HG03460 (cell line): ENCODE data around the gene CAND2.
"Not testable (repeated sequence)": the region's sequence is repeated elsewhere in the genome, so short reads cannot be mapped to it uniquely, and the experiment has no call there.

Experiments
- ATAC-seq: cut with Tn5 transposase; IDR thresholded peaks from one replicate; pipeline ENCODE4 v1.9.1; 2021; ENCODE audit not compliant: unreplicated experiment

Gene CAND2

DNA sequence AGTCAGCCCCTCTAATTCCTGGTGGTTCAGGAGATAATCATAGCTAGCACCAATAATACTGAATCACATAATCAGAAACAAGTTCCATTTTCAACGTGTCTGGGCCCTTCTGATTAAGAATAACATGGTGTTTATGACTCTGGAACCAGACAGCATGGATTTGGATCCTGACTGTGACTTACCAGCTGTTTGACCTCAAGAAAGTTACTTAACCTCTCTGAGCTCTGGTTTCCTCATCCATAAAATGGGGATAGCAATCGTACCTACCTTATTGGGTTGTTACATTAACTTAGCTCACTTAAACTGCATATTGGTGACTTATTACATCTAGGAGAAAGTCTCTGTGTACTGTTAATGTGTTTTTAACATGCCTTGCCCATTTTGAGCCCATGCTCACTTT lies 26.7 kb upstream of the CAND2 start:
- no peak for ATAC-seq

DNA sequence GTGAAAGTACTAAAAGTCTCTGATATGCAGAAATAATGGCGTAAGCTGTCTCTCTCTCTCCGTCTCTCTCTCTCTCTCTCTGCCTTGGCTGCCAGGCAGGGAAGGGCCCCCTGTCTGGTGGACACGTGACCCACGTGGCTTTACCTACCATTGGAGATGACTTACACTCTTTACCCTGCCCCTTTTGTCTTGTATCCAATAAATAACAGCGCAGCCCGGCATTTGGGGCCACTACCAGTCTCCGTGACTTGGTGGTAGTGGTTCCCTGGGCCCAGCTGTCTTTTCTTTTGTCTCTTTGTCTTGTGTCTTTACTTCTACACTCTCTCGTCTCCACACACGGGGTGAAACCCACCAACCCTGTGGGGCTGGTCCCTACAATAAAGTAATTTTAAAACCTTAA lies 25.2 kb upstream of the CAND2 start:
- no peak for ATAC-seq

DNA sequence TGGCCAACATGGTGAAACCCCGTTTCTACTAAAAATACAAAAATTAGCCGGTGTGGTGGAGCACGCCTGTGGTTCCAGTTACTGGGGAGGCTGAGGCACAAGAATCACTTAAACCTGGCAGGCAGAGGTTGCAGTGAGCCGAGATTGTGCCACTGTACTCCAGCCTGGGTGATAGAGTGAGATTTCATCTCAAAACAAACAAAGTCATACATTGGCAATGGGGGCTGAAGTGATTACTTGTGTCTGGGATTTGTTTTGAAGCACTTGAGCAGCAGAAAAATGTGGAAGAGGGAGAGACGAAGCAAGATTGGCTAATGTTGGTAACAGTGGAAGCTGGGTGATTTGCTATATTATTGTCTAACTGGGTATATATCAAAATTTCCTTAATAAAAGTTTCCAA lies 24.0 kb upstream of the CAND2 start:
- no peak for ATAC-seq

DNA sequence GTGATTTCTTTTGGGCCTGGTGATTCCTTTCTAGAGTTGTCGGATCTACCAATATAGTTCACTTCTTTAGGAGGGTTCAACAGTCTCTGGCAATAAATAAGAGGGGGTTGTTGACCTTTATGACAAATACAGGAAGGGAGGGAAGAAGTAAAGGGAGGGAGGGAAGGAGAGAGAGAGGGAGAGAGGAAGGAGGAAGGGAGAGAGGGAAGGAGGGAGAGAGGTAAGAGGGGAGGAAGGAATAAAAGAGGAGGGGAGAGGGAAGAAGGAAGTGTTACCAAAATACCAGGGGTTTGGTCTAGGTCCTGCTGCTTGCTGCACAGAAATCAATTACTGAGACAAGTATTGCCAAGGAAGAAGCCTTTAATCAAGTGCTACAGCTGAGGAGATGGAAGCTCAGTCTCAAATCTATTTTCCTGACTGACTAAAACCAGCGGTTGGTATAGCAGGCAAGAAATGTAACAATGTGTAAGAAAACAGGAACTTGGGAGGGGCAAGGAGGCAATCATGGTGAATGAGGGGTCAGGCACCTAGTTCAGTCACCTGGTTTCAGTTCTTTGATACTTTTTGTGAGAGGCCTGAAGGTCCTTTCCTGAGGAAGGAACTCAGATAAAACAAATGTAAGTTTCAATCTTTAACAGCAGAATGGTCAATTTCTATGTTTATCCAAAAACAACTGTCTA lies 23.3 kb upstream of the CAND2 start:
- no peak for ATAC-seq

DNA sequence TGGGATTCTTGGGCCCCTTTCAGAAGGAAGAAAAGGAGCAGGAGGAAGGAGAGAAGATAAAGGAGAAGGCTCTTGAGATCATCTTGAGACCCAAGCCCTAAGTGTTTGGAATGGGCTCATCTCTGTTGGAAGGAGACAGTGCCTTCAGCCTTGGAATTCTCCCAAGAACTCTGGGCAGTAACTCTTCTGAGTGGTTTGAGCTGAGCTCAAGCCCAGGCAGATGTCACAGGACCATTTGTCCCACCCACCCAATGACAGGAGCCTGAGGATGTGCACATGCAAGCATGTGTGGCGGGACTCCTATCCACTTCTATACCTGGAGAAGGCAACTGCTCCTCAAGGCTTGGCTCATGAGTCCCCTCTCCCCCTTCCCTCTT lies 22.8 kb upstream of the CAND2 start:
- ATAC-seq: no peak

DNA sequence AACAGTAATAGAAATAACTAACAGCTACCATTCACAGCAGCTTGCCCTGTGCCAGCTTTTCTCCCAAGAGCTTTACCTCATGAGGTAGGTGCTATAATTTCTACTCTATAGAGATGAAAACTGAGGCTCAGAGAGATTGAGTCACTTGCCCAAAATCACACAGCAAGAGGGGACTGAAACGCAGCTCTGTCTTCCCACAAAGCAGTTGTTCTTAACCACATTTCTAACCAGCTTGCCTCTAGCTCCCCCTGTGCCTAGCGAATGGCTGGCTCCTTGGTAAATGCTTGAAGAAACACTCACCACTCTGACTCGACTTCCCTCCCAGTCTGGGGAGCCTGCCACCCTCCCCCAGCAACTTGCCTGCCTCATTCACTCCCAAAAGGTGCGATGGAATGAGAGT lies 21.9 kb upstream of the CAND2 start:
- no peak for ATAC-seq

DNA sequence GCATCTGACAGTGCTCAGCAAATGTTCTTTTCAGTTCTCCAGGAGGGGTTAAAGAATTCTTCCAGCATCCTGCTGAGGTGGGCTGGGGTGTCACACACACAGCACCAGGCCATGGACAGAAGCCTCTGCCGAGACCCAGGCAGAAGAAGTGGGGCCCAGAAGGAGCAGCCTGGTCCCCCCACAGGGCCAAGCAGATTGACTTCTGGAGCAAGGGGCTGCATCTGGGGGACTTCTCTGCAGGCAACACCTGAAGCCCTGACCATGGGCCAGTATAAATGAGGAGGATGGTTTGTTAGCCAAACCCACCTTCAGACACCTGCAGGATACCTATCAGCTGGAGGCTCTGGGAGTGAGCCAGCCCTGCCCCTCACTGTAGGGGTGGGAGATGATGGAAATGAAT lies 21.3 kb upstream of the CAND2 start:
- no peak for ATAC-seq

DNA sequence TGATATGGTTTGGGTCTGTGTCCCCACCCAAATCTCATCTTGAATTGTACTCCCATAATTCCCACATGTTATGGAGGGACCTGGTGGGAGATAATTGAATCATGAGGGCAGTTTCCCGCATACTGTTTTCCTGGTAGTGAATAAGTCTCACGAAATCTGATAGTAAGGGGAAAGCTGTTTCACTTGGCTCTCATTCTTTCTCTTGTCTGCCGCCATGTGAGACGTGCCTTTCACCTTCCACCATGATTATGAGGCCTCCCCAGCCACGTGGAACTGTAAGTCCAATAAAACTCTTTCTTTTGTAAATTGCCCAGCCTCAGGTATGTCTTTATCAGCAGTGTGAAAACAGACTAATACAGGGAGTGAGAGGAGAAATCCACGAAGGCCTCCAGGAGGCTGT lies 20.5 kb upstream of the CAND2 start:
- ATAC-seq: not testable (repeated sequence)

DNA sequence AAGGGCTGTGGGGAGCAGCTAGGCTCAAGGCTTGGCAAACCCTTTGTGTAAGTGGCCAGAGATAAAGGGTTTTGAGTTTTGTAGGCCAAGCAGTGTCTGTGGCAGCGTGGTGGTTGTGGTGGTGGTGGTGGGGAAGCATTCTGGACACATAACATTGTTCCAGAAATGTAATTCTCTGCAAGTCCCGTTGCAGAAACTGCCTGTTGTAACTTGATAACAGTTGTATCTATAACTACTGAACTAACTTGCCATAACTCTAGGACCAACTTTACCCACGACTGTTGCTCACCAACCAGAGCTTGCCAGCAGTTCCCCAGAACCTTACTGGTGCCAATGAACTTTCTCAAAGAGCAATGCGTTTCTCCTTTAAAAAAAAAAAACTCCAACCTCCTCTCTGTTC lies 19.3 kb upstream of the CAND2 start:
- no peak for ATAC-seq

DNA sequence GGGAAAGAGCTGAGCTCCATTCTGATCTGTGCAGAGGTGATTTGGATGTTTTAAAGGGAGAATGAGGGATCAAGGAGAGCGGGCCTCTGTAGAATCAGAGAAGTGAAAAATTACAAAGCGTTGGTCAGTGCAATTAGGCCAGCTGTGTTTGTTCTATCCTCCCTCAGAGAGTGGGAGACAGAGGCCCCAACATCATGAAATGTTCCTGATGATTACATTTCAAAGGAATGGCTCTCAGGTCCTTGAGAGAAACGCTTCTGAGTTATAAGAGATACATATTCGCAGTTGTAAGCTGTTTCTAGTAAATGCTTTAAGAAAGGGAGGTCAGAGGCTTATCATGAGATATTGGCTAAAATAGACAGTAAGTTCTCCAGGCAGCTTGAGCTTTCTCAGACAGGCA lies 15.7 kb upstream of the CAND2 start:
- ATAC-seq: no peak

DNA sequence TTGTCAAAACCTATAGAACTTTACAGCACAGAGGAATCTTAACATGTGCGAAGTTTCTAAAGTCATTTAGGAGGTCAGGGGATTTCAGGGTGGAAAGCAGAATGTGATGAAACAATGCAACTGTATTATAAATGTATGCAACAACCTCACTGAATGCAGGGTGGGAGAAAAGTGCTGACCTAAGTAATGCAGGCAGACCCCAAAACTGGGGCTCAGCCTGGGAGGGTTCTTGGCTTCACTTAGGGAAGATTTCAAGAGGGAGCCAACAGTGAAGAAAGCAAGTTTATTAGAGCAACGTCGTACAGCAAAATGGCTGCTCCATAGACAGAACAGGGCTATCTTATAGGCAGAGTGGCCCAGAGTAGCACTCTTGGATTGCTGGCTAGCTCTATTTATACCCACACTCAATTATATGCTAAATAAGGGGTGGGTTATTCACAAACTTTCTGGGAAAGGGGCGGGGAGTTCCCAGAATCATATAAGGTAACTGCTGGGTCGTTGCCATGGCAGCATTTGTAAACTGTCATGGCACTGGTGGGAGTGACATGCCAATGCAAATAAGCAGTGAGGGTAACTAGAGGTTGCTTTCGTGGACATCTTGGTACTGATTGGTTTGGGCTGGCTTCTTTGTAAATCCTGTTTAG lies 14.2 kb upstream of the CAND2 start:
- ATAC-seq: no peak

DNA sequence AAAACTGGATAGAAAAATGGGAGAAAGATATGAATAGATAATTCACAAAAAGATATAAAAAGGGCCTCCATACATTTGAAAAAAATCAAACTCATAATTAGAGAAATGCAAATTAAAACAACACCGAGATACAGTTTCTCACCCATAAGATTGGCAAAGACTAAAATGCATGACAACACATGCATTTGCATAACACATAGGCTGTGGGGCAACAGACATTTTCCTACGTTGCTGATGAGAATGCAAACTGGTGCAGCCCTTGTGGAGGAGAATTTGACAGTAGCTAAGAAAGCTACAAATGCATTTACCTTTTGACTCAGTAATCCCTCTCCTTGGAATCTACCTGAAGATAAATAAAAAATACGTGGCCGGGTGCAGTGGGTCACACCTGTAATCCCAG lies 11.4 kb upstream of the CAND2 start:
- ATAC-seq: no peak

DNA sequence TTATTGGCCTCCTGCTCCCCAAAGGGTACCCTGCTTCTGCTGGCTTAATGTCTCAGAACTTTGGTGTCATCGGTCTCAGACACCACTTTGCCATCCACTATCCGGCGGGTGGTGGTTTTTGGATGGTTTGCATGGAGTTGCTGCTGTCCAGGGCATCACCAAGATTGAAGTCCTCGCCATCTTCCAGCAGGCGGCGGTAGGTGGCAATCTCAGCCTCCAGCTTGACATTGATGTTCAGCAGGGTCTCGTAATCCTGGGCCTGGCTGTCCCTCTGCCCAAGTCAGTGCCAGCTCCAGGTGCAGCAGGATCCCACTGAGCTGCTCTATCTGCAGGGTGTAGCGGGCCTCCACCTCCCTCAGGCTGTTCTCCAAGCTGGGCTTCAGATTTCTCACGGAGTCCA lies 9.1 kb upstream of the CAND2 start:
- ATAC-seq: not testable (repeated sequence)

DNA sequence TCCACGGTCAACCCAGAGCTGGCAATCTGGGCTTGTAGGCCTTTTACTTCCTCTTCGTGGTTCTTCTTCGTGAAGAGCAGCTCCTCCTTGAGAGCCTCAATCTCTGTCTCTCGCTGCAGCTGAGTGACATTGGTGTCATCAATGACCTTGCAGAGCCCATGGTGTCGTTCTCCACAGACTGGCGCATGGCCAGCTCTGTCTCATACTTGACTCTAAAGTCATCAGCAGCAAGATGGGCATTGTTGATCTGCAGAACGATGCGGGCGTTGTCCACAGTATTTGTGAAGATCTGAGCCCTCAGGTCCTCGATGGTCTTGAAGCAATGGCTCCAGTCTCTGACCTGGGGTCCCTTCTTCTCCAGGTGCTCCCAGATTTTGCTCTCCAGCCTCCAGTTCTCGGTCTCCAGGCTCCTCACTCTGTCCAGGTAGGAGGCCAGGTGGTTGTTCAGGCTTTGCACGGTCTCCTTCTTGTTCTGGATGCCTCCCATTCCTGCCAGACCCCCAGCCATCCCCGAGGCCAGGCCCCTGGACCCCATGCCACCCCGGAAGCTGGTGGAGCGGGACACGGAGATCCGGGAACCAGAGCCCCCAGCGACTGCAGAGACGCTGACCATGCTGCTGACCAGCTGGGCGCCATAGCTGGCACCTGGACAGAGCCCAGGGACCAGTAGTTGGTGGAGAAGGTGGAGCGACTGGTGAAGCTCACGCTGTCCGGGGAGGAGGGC lies 8.4 kb upstream of the CAND2 start:
- not testable (repeated sequence) for ATAC-seq

DNA sequence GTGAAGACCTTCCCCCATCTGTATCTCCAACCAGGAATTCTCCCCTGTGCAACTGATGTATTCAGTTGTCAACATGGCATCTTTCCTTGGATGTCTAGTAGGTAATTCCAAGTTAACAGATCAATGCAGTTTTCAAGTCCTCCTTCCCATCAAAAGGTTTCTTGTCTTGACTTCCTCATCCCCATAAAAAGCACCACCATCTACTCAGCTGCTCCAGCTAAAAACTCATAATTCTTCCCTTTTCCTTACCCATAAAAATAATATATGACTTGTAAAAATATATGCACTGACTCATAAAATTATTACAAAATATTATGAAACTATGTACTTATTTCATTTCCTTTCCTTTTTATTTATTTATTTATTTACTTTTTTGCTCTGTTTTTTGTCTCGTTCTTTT lies 5.0 kb upstream of the CAND2 start:
- no peak for ATAC-seq

DNA sequence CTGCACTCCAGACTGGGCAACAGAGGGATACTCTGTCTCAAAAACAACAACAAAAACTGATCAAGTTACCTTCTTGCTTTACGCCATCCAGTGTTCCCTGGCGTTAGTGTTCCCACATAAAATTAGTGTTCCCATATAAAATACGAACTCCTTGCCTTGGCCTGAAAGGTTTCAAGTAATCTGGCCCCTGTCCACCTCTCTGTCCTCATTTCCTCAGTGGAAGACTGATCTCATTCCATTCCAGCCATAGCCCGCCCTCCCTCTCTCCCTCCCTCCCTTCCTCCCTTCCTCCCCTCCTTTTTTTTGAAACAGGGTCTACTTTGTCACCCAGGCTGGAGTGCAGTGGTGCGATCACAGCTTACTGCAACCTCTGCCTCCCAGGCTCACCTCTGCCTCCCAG lies 2.8 kb upstream of the CAND2 start:
- ATAC-seq: no peak

DNA sequence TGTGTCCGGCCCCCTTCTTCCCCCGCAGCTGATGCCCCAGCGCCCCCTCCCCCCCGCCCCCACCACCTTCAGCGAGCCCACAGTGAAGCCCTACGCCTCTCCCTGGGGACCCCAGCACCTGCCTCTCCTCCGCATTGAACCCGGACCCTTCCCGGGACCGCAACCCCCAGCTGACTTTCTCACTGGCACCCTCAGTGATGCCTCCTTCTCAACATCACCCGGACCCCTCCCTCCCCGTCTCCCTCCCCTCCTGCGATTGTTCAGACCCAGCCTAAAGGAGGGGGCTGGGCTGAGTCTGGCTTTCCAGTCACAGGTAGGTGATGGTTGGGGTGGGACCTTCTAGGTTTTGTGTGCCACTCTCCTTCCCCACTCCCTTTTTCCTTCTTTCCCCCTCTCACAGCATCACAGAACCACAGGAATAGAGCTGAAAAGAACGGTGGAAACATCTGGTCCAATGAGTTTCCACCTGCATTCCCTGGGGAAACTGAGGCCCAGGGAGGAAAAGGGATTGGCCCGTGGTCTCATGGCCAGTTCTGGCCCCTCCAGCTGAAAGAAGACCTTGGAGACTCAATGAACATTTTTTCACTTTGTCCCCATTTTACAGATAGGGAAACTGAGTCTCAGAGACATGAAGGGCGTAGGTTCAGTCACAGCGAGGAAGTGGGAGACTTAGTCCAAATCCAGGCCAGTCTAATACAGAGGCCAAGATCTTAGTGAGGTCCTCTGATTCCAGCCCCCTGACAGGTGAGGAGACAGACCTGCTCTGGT lies 828 bp downstream of the CAND2 start:
- no peak for ATAC-seq

DNA sequence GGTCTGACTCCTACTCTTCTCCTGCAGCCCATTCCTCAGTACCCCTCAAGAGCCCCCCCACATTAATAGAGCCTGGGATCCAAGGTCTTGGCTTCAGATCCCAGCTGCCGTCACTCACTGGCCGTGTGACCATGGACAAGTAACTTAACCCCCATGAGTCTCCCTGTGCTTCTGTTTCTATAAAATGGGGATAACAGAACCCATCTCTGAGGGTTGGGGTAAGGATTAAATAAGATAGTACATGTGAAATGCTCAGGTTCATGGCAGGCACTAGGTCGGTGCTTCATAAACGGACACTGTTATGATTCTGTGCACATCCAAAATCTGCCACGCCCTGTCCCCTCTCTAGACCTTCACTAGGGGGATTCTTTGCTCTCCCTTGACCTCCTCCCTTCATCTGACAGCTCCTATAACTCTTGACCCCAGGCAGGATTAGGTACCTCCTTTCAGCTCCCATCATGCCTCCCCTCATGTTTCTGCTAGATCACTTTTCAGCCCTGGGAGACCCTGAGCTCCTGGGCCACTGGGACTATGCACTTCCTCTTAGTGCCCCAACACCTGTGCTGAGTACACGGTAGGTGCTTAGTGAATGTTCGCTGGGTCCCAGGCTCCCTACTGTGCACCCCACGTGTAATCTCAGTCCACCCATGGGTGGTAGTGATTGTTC lies 1.5 kb downstream of the CAND2 start:
- no peak for ATAC-seq

DNA sequence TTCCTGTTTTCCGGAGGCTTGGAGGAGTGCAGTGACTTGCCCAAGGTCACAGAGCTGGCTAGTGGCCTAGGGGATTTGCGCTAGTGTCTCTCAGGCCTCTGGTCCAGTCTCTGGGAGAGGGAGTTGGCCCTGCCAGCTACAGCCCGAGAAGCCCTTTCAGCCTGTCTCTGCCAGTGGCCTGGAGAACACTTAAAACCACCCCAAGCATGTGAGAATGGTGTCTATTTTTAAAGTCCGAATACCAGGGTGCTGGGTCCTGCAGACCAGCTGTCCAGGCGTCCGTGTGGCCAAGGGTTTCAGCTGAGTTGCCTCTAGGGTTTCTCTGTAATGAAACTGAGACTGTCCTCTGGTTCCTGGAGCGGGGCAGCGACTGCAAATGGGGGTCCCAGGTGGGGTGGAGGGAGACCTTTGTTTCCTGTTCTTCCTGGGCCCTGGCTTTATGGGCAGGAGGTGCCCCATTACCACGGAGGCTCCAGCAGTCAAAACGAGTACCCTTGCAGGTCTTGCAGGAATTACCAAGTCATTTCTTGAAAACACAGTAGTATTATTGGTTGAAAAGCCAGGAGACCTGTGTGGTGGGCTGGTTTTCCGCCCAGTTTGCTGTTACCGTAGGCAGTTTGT lies 2.2 kb downstream of the CAND2 start:
- ATAC-seq: no peak

DNA sequence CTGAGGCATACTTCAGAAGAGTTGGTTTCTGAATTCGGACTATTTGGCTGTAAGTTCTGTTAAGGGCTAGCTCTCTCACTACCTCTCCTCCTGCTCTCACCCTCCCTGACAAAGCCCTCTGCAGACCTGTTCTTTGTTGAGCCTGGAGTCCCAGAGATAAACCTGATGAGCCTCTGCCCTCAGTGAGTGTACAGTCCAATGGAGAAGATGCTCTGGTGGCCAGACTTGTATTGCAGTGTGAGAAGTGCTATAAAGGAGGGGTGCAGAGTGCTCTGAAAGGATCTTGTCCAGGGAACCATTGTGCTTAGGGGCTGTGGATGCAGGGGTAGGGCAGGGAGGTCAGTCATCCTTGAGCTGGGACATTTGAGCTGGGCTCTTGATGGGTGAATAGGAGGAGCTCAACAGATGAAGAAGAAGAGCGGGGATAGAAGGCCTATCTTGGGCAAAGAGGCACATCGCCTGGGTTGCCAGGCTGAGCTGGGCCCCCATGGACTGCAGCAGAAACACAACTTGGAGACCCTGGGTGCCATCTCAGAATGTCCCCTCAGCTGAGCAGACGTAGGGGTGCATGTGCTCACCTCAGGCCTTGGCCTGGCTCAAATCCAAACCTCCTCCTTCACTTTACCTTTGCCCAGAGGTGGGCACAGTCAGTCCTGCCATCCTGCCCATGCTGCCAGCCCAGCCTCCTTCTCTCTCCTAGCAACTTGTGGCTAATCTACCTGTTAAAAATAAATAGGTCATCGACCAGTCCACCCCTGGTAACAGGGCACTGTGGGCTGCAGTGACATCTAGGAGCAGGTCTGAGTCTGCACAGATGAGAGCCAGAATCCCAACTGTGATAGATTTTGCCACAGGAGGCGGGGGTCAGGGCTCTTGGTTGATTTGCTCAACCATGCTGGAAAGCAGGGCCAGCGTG lies 3.3 kb downstream of the CAND2 start:
- ATAC-seq: no peak
